Fibroblast of lung (primary cell): Measurements from ENCODE around the gene CFHR4. TPM values are rescaled to one million over a fixed set of nuclear protein-coding genes. Genes with fewer than 3 reads are reported as not detected.
A peak's percentile ranks its signal among the peaks of the same experiment; 100 is the strongest.

Source experiments
- DNase-seq, 2 donors: peaks; one replicate each; pipeline versions ENCODE4 v3.0.0 to v3.0.0-alpha.2; 2010; ENCODE audit warnings: low read depth in 2 of 2
- H2AFZ ChIP-seq: 2 replicates; pipeline ENCODE4 v1.5.1; 2012; ENCODE audit warnings: low read length, control low read depth, inconsistent platforms
- H3K27ac ChIP-seq: 2 replicates; pipeline ENCODE4 v1.5.1; 2011; ENCODE audit warnings: low read length, control low read depth; ENCODE audit not compliant: insufficient read depth
- H3K27me3 ChIP-seq: 2 replicates; pipeline ENCODE4 v1.5.1; 2011; ENCODE audit warnings: mild to moderate bottlenecking, low read length; ENCODE audit not compliant: control insufficient read depth, insufficient read depth
- H3K36me3 ChIP-seq: 2 replicates; pipeline ENCODE4 v1.5.1; 2011; ENCODE audit warnings: low read length; ENCODE audit not compliant: control insufficient read depth, insufficient read depth
- H3K4me1 ChIP-seq: 2 replicates; pipeline ENCODE4 v1.5.1; 2011; ENCODE audit warnings: low read length; ENCODE audit not compliant: control insufficient read depth, insufficient read depth; ENCODE audit errors: extremely low read depth
- H3K4me2 ChIP-seq: 2 replicates; pipeline ENCODE4 v1.5.1; 2011; ENCODE audit warnings: low read length, control low read depth; ENCODE audit not compliant: insufficient read depth; ENCODE audit errors: extremely low read depth
- H3K4me3 ChIP-seq, 4 experiments: fragments of 200-600 bp in 1 of 4; sonication (generic) in 1 of 4; replicated peaks in 1 of 4; 2 replicates each; pipeline ENCODE4 v1.5.1; 2011 to 2016; ENCODE audit warnings: low read length in 4 of 4, low read depth in 3 of 4, mild to moderate bottlenecking in 3 of 4, control low read depth in 2 of 4, inconsistent platforms in 1 of 4, mixed read lengths in 1 of 4; ENCODE audit not compliant: insufficient read depth in 1 of 4; ENCODE audit errors: control extremely low read depth in 1 of 4
- H3K79me2 ChIP-seq: 2 replicates; pipeline ENCODE4 v1.5.1; 2012; ENCODE audit warnings: mild to moderate bottlenecking, low read length, inconsistent platforms; ENCODE audit not compliant: control insufficient read depth, insufficient read depth
- H3K9ac ChIP-seq: 2 replicates; pipeline ENCODE4 v1.5.1; 2011; ENCODE audit warnings: mild to moderate bottlenecking, low read length, control low read depth; ENCODE audit not compliant: insufficient read depth
- H3K9me3 ChIP-seq: 2 replicates; pipeline ENCODE4 v1.5.1; 2012; ENCODE audit warnings: low read depth, low read length; ENCODE audit not compliant: control insufficient read depth, insufficient read depth
- H4K20me1 ChIP-seq: 2 replicates; pipeline ENCODE4 v1.5.1; 2011; ENCODE audit warnings: low read length; ENCODE audit not compliant: control insufficient read depth, insufficient read depth; ENCODE audit errors: extremely low read depth
- CTCF ChIP-seq, 2 donors: IDR thresholded peaks in 1 of 2; conservative IDR thresholded peaks in 1 of 2; 1 replicate in 1 of 2; 2 replicates in 1 of 2; pipeline ENCODE4 v1.5.1; 2011 to 2012; ENCODE audit warnings: low read length in 2 of 2, control low read depth in 1 of 2, inconsistent platforms in 1 of 2, low read depth in 1 of 2, mild to moderate bottlenecking in 1 of 2
- EZH2 ChIP-seq: IDR thresholded peaks from 2 replicates; pipeline ENCODE4 v1.5.1; 2012; ENCODE audit warnings: low read length, control low read depth, mild to moderate bottlenecking; ENCODE audit errors: missing control alignments
- polyA plus RNA-seq, 2 donors: library from polyadenylated mRNA; depleted of rRNA in 1 of 2; stranded (reverse) in 1 of 2; unstranded in 1 of 2; fragments of >200 nt; gene quantifications; 2 replicates each; pipeline ENCODE4 v1.2.1, GENCODE V29; 2011 to 2012; ENCODE audit warnings: missing spikeins in 1 of 2
- total RNA-seq: library from RNA; depleted of rRNA; stranded (reverse); fragments of >200 nt; gene quantifications from 2 replicates; pipeline ENCODE4 v1.2.1, GENCODE V29; 2014

The CFHR4 gene
- total and polyA plus RNA-seq, 2 donors (not counting 1 experiment from before 2014, with no cell fraction given): 0.06 TPM; not detected in 1

- DNase-seq: no peak
- H3K4me2 ChIP-seq: no peak overlapping the region
- no peak overlapping the region for H3K9ac ChIP-seq
- no peaks in the 10 kb centered on the region for H3K27me3 ChIP-seq
- no peaks in the 10 kb centered on the region for H3K79me2 ChIP-seq
- H3K36me3 ChIP-seq: no peaks in the 10 kb centered on the region
- TF ChIP-seq EZH2: no peak
- no peaks in the 10 kb centered on the region for H4K20me1 ChIP-seq
- H3K4me1 ChIP-seq: no peaks in the 10 kb centered on the region
- no peak overlapping the region for H3K27ac ChIP-seq
- no peak overlapping the region for H2AFZ ChIP-seq
- no peaks in the 10 kb centered on the region for H3K9me3 ChIP-seq
- H3K4me3 ChIP-seq: no peak overlapping the region
Observed at GRCh38 chr1:196861429-196861828, 26.4 kb upstream of the CFHR4 start.

GRCh38 chr1:196866974-196867373, 20.9 kb upstream of the CFHR4 start:
- Histone ChIP-seq H3K79me2 (no peaks in the 10 kb centered on the region), H4K20me1 (no peaks in the 10 kb centered on the region), H3K36me3 (no peaks in the 10 kb centered on the region), H3K27ac (no peak overlapping the region), H3K27me3 (no peaks in the 10 kb centered on the region), H2AFZ (no peak overlapping the region), H3K4me1 (no peaks in the 10 kb centered on the region), H3K4me3 (no peak overlapping the region), H3K4me2 (no peak overlapping the region), H3K9ac (no peak overlapping the region), H3K9me3 (no peaks in the 10 kb centered on the region)
- no peak for TF ChIP-seq EZH2
- TF ChIP-seq CTCF (conservative IDR thresholded peaks at IDR 0.05 in 1 of 2, IDR thresholded peaks at IDR 0.05 in 1 of 2; ENCODE audit: low read depth in 1 of 2, low read length in 2 of 2): no peak
- DNase-seq: no peak

DNA sequence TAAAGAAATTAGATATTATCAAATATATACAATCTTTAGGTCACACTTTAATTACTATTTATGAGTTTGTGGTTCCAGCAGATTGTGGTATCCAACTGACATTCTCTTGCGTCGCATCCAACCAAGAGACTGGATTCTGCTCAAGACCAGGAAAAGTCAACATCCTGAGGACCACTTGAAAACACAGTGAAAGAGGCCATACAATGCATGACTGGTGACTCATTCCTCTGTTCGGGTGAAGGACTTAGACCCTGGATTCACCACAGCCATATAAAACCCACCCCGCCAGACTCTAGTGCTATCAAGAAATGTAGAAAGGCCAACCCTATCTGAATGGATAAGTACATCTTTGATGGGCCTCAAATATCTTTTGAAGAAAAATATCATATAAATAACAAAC, 14.5 kb upstream of the CFHR4 start:
- no peaks in the 10 kb centered on the region for H3K79me2 ChIP-seq
- H3K9me3 ChIP-seq: no peaks in the 10 kb centered on the region
- TF ChIP-seq CTCF (conservative IDR thresholded peaks at IDR 0.05 in 1 of 2, IDR thresholded peaks at IDR 0.05 in 1 of 2; ENCODE audit: low read depth in 1 of 2, low read length in 2 of 2) (no peak), EZH2 (no peak)
- H3K27ac ChIP-seq: no peak overlapping the region
- no peak overlapping the region for H2AFZ ChIP-seq
- H3K4me2 ChIP-seq: no peak overlapping the region
- H4K20me1 ChIP-seq: no peaks in the 10 kb centered on the region
- peak in 1 of 2 donors; percentile 52 for DNase-seq
- no peaks in the 10 kb centered on the region for H3K36me3 ChIP-seq
- no peak overlapping the region for H3K9ac ChIP-seq
- no peaks in the 10 kb centered on the region for H3K27me3 ChIP-seq
- no peak overlapping the region for H3K4me3 ChIP-seq
- no peaks in the 10 kb centered on the region for H3K4me1 ChIP-seq
